Vagina (tissue), 2 donors: ENCODE data around the gene FOXP4.

Experiments used
- POLR2AphosphoS5 ChIP-seq, 2 donors: sonication (generic); formaldehyde crosslinking; IDR thresholded peaks; one replicate each; pipeline ENCODE4 v1.9.0; 2017; ENCODE audit warnings: antibody characterized with exemption in 2 of 2, mild to moderate bottlenecking in 2 of 2, low read depth in 1 of 2; ENCODE audit not compliant: insufficient read depth in 1 of 2
- TF ChIP-seq, protein P1 (sequence below), 3 experiments: fragments of 450-650 bp in 2 of 3; fragments of 200-600 bp in 1 of 3; sonication (generic) in 1 of 3; IDR thresholded peaks; one replicate each; pipeline ENCODE4 v1.5.1; 2017 to 2019; ENCODE audit warnings: antibody characterized with exemption in 3 of 3, mild to moderate bottlenecking in 2 of 3, moderate library complexity in 2 of 3

DNA sequence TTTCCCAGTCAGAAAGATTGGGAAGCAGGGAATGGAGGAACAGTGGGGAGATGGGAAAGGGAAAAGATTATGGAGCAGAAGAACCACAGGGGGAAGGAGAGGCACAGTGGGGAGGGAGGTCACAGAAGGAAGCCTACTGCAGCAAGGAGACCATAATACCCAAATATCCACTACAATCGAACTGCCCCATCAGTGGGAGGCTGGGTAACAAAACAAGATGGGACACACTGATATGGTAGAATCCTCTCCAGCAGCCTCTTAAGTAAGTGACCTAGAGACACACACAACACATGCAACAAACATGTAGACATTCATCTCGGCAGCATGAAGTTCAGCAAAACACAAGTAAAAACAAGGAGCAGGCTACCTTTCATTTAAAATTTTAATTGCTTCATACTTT, 4.8 kb upstream of the FOXP4 start:
- TF ChIP-seq, protein P1, sequence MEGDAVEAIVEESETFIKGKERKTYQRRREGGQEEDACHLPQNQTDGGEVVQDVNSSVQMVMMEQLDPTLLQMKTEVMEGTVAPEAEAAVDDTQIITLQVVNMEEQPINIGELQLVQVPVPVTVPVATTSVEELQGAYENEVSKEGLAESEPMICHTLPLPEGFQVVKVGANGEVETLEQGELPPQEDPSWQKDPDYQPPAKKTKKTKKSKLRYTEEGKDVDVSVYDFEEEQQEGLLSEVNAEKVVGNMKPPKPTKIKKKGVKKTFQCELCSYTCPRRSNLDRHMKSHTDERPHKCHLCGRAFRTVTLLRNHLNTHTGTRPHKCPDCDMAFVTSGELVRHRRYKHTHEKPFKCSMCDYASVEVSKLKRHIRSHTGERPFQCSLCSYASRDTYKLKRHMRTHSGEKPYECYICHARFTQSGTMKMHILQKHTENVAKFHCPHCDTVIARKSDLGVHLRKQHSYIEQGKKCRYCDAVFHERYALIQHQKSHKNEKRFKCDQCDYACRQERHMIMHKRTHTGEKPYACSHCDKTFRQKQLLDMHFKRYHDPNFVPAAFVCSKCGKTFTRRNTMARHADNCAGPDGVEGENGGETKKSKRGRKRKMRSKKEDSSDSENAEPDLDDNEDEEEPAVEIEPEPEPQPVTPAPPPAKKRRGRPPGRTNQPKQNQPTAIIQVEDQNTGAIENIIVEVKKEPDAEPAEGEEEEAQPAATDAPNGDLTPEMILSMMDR (IDR thresholded peaks at IDR 0.05): no peak
- TF ChIP-seq POLR2AphosphoS5 (IDR thresholded peaks at IDR 0.05; ENCODE audit: insufficient read depth in 1 of 2, low read depth in 1 of 2): no peak
